Activated T-cell treated with anti-CD3 and anti-CD28 coated beads for 48 hours (primary cell): Measurements from ENCODE around the gene ESYT1.

Experiments used
- DNase-seq: peaks from one replicate; pipeline ENCODE4 v3.0.0-alpha.2; 2020; ENCODE audit warnings: low read depth

The ESYT1 gene

DNA sequence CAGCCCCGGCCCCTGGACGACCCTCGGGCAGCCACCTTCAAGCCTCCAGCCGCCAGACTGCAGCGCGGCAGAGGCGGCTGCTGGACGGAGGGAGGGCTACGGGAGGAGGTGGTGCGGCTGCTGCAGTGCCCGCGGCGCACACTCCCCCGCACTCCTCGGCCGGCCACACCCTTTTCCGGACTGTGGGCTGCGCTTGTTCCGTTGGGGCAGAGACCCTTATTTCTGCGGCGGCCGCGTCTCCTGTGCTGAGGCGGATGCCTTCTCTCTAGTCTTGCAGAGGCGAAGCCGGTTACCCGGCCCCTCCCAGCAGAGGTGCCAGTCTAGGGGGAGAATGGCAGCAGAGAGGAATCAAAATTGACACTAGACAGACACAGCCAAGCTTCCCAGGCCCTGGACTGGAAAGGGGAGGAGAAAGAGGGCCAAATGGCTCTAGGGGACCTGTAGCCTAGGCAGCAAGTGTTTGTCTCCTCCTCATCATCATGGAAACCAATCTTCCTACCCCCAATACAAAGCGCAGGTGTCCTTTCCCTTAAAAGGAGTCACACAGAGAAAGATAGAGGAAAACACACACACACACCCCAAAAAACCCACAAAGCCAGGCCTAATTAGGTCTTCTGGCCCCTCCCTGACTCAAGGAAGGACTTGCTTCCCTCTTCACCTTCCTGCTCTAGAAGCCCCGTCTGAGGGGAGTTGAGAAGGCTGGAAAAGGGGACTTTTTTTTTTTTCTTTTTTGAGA is 1.3 kb downstream of the ESYT1 start:
- peak; percentile 62 for DNase-seq

DNA sequence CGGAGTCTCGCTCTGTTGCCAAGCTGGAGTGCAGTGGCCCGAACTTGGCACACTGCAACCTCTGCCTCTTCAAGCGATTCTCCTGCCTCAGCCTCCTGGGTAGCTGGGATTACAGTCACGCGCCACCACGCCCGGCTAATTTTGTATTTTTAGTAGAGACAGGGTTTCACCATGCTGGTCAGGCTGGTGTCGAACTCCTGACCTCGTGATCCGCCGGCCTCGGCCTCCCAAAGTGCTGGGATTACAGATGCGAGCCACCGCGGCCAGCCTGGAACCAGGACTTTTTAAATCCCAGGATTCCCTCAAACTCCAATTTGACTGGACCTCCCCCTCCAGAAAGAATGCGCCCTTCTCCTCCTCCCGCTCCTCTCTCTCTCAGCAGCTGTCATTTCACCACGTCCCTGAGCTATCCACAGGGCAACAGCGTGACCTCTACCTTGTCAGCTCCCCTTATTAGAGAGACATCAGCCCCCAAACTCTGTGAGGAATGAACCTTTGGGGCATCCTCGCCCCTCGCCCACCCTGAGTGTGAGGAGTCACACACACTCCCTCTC is 2.0 kb downstream of the ESYT1 start:
- DNase-seq, result no peak

DNA sequence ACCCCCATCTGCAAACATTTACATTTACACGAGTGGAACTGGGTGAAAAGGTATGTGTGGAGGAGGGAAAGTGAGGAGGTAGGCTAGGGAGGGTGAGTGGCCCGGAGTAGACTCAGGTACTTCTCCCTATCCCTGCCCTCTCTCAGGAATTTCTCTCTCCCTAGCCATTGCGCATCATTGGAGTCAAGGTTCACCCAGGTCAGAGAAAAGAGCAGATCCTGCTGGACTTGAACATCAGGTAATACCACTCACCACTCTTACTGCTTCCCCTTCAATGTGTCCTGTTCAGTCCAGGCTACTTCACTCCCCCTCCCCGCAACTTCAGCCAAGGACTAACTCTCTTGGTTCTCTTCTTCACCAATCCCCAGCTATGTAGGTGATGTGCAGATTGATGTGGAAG is 2.8 kb downstream of the ESYT1 start:
- no peak for DNase-seq

DNA sequence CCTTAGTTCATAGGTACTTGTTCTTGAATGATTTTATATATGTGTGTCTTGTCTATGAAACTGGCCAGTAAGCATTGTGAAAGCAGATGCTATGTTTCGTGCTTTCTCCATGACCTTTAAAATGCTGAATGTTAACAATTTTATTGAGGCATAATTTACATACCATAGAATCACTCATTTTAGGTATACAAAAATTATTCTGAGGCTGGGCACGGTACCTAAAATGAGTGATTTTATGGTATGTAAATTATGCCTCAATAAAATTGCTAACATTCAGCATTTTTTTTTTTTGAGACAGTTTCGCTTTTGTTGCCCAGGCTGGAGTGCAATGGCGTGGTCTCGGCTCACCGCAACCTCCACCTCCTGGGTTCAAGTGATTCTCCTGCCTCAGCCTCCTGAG is 6.8 kb downstream of the ESYT1 start:
- no peak for DNase-seq

DNA sequence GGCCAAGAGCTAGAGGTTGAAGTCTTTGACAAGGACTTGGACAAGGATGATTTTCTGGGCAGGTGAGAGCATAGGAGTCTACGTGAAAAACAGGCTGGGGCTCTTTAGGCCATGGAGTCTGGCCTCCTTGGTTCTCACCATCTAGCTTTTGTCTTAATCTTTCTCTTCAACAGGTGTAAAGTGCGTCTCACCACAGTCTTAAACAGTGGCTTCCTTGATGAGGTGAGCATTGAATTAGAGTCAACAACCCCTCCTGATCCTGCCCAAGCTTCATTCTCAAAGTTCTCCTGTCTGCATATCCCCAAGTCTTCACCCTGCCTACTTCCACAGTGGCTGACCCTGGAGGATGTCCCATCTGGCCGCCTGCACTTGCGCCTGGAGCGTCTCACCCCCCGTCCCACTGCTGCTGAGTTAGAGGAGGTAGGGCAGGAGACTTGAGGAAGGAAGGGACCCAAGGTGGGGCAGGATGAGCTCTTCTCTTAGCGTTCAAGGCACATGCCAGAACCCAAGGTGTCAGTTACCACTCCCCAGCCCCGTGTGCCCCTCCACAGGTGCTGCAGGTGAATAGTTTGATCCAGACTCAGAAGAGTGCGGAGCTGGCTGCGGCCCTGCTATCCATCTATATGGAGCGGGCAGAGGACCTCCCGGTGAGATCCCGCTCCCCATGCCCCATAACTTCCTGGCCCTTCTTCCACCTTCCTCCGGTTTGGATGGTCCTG is 9.9 kb downstream of the ESYT1 start:
- no peak for DNase-seq

DNA sequence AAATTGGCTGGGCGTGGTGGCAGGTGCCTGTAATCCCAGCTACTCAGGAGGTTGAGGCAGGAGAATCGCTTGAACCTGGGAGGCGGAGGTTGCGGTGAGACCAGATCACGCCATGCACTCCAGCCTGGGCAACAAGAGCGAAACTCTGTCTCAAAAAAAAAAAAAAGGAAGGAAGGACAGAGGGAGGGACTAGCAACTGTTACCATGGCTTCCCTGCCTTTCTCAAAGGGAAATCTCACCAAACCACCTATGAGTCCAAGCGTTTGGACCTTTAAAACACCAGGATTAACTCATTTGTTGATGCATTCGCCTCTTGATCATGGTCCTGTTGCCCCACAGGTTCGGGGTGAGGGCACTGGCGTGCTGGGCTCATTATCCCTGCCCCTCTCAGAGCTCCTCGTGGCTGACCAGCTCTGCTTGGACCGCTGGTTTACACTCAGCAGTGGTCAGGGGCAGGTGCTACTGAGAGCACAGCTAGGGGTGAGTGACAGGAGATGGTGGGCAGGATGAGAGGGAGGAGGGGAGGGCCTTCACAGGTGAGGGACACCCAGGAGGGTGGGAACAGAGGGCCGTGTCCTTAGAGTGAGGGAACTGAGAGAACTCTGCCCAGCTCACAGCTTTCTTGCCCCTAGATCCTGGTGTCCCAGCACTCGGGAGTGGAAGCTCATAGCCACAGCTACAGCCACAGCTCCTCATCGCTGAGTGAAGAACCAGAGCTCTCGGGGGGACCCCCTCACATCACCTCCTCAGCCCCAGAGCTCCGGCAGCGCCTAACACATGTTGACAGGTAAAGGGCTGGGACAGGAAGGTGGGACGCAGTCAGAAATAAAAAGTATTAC is 14.1 kb downstream of the ESYT1 start:
- DNase-seq, result no peak

DNA sequence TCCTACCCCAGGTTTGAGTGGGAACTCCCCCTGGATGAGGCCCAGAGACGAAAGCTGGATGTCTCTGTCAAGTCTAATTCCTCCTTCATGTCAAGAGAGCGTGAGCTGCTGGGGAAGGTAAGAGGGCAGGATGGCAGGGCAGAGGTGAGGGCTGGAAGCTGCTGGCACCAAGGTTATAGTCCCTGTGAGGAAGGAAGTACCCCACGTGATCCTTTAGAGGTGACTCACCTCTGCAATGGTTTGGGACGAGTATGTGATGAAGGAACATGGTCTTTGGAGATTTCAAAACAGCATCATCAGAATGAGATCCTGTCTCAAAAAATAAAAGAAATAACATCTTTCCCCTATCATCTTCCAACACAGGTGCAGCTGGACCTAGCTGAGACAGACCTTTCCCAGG is 15.2 kb downstream of the ESYT1 start:
- no peak for DNase-seq

DNA sequence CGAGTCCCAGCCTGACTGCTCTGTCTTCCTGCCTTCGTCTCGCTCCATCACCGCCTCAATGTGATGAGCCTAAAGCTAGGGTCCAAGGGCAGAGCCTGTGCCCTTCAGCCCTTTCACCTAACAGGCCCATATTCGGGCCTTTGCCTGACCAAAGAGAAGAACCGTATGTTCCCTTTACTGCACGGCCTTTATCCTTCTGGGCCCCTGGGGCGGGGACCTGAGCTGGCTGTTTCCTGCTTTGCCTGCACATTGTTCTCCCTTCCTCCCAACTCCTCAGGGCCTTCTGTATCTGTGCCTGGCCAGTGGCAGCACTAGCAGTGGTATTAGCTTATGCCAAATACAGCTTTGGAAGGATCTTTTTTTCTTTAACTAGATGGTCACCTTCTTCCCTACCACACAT is 15.8 kb downstream of the ESYT1 start:
- no peak for DNase-seq

DNA sequence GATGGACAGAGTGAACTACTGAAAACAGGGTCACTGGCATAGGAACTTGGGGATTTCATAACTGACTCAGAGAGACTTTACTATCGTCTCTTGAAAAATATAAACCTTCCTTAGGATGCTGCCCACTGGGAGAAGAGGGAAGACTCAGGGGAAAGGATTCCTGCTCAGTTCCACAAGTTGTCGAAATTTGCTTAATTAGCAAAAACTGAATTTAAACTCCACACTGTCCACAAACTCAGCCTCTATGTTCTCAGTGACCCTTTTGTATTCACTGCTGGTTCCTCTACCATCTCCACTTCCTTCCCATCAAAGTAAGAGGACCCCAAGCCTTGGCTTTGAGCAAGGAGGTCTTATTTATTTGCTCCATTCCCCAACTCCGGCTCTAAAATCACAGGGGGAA is 17.1 kb downstream of the ESYT1 start:
- DNase-seq, result no peak

DNA sequence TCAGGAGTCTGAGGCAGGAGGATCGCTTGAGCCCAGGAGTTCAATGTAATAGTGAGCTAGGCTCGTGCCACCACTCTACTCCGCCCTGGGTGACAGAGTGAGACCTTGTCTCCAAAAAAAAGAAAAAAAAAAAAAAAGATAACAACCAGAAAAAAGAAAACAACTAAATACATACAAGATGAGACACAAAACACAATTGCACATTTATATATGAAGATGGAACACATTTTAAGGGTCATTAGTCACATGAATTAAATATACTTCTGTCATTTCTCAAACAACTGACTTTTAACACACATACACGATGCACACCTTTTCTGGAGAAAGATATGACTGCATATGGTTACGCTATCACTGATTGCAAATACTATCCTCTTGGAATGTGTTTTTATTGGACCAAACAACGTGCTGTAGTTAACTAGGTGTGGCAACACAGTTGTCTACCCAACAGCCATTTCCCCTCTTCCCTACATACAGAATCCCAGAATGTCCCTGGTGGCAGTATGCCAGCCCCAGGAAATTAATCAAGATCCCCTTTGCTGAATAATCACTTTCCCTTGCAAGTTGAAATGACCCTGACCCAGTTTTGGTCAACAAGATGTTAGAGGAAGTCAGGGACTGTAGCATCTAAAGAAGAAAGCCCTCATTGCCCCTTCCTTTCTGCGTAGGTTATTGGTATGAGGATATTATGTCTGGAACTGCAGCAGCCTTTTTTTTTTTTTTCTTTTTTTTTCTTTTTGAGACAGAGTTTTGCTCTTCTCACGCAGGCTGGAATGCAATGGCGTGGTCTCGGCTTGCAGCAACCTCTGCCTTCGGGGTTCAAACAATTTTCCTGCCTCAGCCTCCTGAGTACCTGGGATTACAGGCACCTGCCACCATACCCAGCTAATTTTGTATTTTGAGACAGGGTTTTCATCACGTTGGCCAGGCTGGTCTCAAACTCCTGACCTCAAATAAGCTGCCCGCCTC is 18.7 kb downstream of the ESYT1 start:
- no peak for DNase-seq

DNA sequence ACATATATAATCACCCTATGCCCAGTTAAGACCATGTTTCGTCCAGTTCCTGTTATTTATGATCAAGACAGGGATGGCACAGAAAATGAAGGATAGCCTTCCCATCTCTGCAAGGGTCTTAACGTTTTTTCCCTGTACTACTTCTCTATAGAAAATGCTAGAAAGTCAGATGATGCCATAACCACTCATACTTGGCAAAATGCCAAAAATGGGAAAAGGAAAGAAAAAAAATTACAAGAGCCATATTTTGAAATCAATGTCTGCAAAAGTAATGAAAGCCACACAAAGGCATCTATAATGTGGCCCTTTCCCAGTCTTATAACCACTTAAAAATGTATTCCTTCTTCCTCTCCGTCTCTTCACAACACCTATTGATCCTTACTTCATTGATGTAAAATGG is 22.5 kb downstream of the ESYT1 start:
- no peak for DNase-seq

DNA sequence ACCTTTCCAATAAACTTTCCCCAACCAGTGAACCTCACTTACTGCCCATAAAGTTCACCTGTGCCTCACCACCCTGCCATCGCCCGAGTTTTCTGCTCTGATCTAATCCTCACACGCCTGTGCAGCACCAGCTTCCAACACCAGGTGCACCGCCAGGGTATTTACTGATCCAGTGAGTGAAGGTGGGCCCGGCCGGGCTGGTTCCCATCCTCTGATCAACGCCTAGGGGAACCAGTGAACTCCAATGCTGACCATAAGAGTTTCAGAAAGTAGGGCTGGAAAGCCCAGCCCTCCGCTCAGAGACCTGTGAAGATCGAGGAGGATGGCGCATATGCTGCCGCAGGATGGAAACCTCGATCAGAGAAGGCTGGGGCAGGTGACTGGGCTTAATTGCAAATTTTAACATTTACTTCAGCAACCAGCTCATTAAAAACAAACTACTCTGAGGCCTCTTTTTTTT is 23.6 kb downstream of the ESYT1 start:
- DNase-seq, result peak; percentile 64

DNA sequence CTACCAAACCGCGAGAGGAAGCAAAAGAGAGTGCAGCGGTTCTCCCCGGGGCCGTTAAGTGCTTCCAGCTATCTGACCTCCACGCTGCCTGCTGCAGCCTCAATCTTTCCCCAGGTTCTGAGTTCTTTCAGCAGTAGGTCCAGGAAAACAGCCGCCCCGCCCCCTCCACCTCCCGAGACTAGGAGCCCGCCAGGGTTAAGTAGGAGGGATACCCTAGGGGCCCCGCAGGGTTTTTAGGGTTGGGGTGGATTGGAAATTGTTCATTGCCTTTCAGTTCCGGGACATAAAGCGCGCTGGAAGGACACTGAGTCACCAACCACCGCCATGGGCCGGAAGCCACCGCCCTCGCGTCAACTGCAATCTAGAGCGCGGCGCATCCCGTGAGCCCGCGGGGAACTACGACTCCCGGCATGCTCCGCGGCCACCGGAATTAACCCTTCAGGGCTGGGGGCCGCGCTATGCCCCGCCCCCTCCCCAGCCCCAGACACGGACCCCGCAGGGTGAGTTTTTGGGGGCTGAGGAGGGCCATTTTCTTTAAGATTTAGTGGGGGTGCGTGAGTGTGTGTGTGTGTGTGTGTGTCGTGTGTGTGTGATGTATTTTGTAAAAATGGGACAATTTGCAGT is 24.2 kb downstream of the ESYT1 start, which contains the start of gene MYL6B:
TSS of gene MYL6B (plus strand) at position 456 of the 624 bp plus-strand sequence. CDS start 1,332 bp downstream, outside the sequence.
- peak; percentile 94 for DNase-seq

DNA sequence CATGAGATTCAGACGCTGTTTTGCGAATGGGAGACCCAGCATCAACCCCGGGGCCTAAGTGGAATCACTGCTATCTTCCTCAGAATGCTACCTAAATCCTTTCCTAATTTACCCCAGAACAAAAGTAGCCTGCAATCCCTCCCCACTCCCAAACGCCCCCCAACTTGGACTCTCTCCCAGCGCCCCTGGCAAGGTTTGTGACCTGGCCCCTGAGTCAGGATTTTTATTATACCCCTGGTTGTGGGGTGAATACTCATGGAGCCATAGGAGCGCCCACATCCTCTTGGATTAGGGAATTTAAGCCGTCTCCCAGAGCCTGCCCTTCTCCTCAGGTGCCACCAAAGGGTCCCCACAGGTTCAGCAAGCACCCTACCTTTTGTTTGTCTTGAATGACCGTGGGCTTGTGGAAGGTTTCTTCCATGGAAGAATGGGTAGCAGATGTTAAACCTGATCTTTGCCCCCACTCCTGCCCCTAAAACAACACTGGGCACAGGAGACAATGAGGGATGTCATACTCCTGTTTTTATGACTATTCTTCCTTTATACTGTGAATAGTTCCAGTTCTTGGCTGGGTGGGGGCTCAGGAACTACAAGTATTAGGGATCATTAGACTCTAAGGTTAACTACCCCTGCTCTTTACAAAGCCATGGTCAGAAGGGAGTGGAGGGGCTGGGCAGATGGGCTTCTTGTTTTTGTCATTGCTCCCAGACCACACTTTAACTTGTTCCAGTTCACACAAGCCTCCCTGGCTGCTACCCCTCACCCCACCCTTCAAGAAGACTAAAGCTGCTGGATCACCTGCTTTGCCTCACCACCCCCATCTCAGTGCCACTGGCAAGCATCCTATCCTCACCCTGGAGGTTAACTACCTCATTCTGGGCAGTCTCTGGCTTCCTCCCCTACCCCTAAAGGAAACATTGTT is 24.9 kb downstream of the ESYT1 start:
- DNase-seq, result no peak

DNA sequence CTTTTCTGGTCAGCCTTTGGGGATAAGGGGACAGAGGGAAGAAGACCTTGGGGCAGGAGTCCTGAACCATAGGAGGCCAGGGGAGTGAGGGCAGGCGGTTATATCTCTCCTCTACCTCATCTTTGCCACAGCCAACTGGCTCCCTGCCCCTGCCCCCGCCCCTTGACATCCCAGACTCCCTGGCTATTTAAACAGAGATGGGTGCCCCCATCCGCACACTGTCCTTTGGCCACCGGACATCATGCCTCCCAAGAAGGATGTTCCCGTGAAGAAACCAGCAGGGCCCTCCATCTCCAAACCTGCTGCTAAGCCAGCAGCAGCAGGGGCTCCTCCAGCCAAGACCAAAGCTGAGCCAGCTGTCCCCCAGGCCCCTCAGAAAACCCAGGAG is 25.6 kb downstream of the ESYT1 start:
- DNase-seq, result no peak

DNA sequence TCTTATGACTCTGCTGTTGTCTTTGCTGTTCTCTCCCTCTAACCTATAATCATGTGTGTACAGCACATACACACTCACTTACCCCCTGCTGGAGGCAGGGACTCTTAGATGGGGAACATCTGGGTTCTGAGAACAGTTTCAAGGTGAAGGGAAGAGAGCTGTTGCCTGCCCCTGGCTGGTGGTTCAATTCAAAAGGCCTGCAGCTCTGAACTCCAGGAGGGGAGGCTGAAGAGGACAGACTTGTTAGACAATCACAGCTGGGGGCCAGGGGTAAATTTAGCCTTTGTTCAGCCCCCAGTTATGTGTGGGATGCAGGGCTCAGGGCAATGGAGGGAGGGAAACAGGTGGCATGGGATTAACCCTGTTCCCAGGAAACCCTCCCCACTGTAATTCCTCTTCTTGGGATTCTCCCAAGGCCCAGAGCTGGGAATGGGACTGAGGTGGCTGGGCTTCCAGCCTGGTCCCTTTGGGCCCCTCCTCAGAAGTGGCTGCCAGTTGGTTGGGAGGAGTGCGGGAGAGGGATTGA is 26.2 kb downstream of the ESYT1 start:
- DNase-seq, result no peak

DNA sequence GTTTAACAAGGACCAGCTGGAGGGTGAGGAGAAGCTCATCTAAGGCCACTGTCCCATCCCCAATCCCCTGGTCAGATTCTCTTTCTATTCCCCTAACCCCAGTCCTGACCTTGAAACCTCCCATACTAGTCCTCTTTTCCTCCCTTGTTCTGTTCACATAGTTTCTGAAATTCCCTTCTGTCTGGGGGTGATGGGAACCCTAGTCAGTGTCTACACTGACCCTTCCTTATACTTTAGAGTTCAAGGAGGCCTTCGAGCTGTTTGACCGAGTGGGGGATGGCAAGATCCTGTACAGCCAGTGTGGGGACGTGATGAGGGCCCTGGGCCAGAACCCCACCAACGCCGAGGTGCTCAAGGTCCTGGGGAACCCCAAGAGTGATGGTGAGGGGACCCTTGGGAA is 26.8 kb downstream of the ESYT1 start:
- DNase-seq, result no peak

DNA sequence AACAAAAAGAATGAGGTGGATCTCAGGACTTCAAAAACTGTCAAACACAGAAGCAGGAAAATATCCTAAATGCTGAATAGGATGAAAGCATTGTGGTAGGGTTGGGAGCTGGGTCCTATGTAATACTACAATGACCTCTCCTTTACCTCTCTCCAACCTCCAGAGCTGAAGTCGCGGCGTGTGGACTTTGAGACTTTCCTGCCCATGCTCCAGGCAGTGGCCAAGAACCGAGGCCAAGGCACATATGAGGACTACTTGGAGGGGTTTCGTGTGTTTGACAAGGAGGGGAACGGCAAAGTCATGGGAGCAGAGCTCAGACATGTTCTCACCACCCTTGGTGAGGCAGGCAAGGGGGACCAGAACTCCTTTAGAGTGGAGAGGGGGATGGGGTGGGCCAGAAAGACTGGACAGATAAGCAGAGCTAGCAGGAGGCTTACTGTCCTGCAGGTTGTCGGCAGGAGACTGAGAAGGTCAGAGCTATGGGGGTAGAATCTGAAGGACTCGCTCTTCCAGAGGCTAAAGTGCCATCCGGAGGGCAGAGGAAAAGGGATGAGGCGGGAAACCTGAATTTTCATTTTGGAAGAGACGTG is 27.3 kb downstream of the ESYT1 start:
- no peak for DNase-seq
